H54 (cell line): Measurements from ENCODE around the gene ARHGEF39.

Source experiments
- DNase-seq: peaks from one replicate; pipeline ENCODE4 v3.0.0; 2011; ENCODE audit warnings: low spot score, mixed read lengths; ENCODE audit not compliant: insufficient read length
- FAIRE-seq: peaks from 3 replicates; lab custom pipeline; 2011; peaks lifted over from hg19 to GRCh38; lab: Jason Lieb, UNC
- POLR2A ChIP-seq: IDR thresholded peaks from 2 replicates; pipeline ENCODE4 v1.6.1; 2011; ENCODE audit warnings: low read depth, mild to moderate bottlenecking, low read length

Gene ARHGEF39

DNA sequence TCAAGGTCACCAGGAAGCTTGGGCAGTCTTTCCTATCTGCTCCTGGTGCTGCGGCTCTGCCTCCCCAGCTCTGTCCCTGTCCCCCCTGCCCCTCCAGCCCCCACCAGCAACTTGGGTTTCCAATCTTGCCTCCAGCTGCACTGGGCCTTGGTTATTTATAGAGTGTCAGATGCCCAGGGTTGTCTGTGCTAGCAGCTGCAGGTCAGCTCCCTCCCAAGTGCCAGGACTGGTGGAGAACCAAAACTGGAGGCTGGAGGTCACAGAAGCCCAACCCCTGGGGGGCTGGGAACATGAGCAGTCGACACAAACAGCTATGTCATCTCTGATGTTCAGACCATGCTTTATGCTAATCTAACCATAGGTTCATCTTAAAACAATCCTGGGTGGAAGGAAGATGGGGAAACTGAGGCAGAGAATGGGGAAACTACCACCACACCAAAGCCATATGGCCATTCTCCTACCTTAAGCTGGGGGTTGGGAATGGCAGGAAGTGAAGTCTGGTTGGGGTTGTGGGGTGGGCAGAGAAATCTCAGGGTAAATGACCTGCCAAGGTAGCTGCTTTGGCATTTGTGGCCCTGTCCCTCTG, 23.1 kb upstream of the ARHGEF39 start:
- DNase-seq (no peak), FAIRE-seq (no peak)
- no peak for TF ChIP-seq POLR2A

GRCh38 chr9:35687306-35687705, 22.3 kb upstream of the ARHGEF39 start:
- DNase-seq, result no peak
- no peak for FAIRE-seq
- no peak for TF ChIP-seq POLR2A

DNA sequence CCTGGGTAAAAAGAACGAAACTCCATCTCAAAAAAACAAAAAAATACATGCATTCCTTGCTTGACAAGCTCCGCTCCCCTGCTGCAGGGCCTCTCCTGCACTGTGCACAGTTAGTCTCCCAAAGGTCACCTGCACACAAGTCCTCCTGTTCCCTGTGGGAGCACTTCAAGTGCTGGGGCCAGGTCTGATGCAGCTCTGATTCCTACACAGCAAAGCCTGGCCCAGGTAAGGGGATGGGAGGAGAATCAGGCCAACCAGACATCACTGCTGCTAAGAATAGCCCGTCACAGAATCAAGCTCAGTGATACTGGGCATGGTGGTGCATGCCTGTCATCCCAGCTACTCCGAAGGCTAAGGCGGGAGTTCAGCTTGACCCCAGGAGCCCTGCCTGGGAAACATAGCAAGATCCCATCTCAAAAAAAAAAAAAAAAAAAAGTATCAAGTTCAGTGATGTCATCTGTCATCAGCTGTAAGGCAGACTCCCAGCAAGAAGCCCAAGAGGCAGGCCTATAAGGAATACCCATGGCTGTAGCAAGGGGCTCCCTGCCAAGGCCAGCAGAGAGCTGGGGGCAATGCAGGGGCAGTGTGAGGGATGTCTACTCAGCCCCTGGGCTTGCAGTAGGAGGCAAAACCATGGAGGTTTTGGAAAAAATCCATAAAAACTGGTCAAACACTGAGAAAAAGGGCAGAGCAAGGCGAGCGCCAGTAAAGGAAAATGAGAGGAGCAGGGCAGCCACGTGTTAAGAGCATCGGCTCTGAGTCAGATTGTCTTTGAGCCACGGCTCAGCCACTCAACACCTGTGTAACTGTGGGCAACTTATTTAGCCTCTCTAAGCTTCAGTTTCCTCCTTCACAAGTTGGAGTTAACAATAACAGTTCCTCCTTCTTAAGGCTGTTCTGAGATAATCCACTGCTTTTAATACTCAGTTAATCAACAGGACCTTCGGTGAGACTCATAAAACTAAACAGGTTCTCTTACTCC, 21.5 kb upstream of the ARHGEF39 start:
- no peak for FAIRE-seq
- no peak for TF ChIP-seq POLR2A
- DNase-seq, result no peak

DNA sequence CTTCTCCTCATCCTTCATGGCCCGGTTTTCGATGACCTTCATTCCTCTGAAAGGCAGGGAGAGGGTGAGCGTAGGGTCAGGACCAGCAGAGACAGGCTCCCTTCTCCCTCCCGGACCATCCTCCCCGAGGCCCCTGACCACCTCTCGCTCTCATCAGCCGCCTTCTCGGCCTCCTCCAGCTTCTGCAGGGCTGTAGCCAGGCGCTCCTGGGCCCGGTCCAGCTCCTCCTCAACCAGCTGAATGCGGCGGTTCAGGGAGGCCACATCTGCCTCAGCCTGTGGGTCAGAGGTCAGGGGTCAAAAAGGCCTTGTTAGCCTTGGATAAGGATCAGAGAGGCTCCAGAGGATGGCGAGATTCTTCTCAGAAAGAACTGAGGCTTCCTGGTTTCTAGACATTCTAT, 20.5 kb upstream of the ARHGEF39 start:
- no peak for FAIRE-seq
- DNase-seq, result no peak
- no peak for TF ChIP-seq POLR2A

DNA sequence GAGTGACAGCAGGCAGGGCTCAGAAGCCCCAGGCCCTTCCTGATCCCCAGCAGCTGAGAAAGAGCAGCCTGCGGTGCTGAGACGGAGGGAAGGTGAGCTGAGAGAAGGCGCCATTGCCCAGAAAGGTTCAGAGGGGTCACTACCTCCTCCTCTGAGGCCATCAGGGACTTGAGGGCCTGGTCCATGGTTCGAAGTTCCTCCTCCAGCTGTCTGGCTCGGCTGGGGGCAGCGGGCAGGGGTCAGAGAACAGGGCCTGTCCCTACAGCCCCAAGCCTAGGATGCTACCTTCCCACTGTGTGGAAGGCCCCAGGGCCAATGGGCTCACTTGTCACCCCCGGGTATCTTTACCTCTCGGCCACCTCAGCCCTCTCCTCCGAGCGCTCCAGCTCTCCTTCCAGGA, 19.9 kb upstream of the ARHGEF39 start:
- no peak for DNase-seq
- no peak for FAIRE-seq
- no peak for TF ChIP-seq POLR2A

GRCh38 chr9:35683323-35683722, 18.3 kb upstream of the ARHGEF39 start:
- no peak for DNase-seq
- no peak for TF ChIP-seq POLR2A

DNA sequence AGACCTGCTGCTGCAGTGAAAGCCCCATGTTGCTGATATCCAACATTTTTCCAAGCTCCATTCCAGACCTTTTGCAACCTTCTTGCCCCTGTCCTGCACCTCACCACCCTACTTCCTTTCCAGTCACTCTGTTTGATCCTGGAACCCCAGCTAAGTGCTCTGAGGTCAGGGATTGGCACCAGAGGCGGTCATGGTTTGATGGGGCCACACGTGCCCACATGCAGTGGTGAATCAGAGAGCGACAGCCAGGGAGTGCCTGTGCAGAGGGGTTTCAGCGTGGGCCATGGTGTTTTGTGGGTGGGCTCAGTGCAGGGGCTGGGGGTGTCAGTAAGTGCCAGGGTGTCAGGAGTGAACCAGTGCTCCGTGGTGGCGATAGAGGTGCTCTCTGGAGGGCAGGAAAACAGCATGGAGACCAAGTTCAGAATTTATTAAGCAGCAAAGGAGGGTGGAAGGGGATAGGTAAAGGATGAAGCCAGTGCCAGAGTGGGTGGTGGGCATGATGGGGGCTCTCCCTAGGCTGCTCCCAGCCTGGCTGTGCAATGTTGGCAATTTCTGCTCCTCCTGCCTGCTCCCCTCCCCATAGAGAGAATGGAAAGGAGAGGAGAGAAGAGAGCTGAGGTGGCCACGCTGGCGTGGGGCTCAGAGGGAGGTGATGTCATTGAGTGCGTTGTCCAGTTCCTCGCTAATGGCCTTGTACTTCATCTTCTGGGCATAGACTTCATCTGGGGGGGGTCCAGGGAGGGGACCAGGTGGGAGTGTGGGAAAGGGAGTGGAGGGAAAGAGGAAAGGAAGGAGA, 17.7 kb upstream of the ARHGEF39 start:
- DNase-seq (no peak), FAIRE-seq (no peak)
- TF ChIP-seq POLR2A, result no peak

More at GRCh38 chr9:35683323-35683722, 18.3 kb upstream of the ARHGEF39 start:
- FAIRE-seq, result no peak

DNA sequence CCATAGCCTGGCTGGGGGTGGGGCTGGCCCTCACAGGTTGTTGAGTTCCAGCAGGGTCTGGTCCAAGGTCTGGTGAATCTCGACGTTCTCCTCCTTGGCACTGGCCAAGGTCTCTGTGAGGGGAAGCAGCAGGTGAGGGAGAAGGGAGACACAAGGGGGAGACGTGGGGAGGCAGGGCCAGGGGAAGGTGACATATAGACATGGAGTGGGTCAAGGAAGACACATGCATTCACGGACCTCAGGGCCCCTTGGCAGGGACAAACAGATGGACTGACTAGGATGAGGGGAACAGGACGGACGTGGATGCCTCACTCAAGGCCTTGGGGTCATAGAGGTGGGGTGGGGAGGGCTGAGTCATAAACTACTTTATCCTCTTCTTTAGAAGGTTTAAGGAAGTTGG, 17.1 kb upstream of the ARHGEF39 start:
- TF ChIP-seq POLR2A, result no peak
- FAIRE-seq (no peak), DNase-seq (no peak)

GRCh38 chr9:35681341-35682002, 16.5 kb upstream of the ARHGEF39 start:
- FAIRE-seq (no peak), DNase-seq (no peak)
- TF ChIP-seq POLR2A, result no peak

GRCh38 chr9:35680331-35681105, 15.5 kb upstream of the ARHGEF39 start:
- TF ChIP-seq POLR2A, result no peak
- FAIRE-seq, result no peak
- no peak for DNase-seq

DNA sequence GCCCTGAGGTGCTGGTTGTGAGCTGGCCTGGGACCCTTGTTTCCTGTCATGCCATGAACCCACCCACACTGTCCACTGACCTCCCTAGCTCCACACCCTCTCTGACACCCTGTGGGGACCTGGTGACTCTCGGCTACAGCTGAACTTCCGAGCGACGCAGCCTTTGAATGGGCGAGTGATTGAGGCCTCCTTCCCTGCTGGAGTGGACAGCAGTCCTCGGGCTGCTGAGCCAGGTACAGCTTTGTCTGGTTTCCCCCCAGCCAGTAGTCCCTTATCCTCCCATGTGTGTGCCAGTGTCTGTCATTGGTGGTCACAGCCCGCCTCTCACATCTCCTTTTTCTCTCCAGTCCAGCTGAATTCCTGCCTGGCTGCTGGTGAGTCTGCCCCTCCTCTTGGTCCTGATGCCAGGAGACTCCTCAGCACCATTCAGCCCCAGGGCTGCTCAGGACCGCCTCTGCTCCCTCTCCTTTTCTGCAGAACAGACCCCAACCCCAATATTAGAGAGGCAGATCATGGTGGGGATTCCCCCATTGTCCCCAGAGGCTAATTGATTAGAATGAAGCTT, 14.9 kb upstream of the ARHGEF39 start:
- TF ChIP-seq POLR2A, result no peak
- DNase-seq (no peak), FAIRE-seq (no peak)

- no peak for TF ChIP-seq POLR2A
- no peak for DNase-seq
- no peak for FAIRE-seq
Observed at GRCh38 chr9:35679091-35679490, 14.1 kb upstream of the ARHGEF39 start.

GRCh38 chr9:35675732-35676392, 10.9 kb upstream of the ARHGEF39 start:
- DNase-seq (no peak), FAIRE-seq (no peak)
- TF ChIP-seq POLR2A, result no peak
